GM12878 (cell line): ENCODE results near the gene CAMTA1. TPM values are rescaled to one million over a fixed set of nuclear protein-coding genes. Genes with fewer than 3 reads are reported as not detected.

Source experiments
- ATAC-seq: fragments of 200-7000 bp; cut with Tn5 transposase; 3 replicates; pipeline ENCODE4 v1.9.1; 2020; ENCODE audit warnings: mild to moderate bottlenecking, moderate library complexity
- BruUV-seq: library from RNA; stranded (reverse); fragments of 400-500 nt; replicated peaks from 2 replicates; lab custom pipeline; 2021; lab: Mats Ljungman, UMichigan
- CTCF ChIA-PET: fragments of 300-600 bp; sonication (Branson Sonifier 250); formaldehyde crosslinking; extraction: SDS; loops from one replicate; lab custom pipeline; 2021; ENCODE audit warnings: inconsistent platforms; lab: Yijun Ruan, JAX
- POLR2A ChIA-PET: fragments of 350-600 bp; formaldehyde crosslinking; extraction: SDS; loops from one replicate; lab custom pipeline; 2021; ENCODE audit warnings: inconsistent platforms; lab: Charles Lee
- RAD21 ChIA-PET: fragments of 300-600 bp; sonication (Branson Sonifier 250); formaldehyde crosslinking; loops from one replicate; lab custom pipeline; 2023; ENCODE audit warnings: antibody characterized with exemption; ENCODE audit not compliant: unreplicated experiment; lab: Charles Lee
- SMC1A ChIA-PET: fragments of 300-600 bp; sonication (Branson Sonifier 250); formaldehyde crosslinking; loops from one replicate; lab custom pipeline; 2023; ENCODE audit not compliant: unreplicated experiment, uncharacterized antibody; lab: Charles Lee
- DNase-seq: peaks from one replicate; pipeline ENCODE4 v3.0.0-alpha.2; 2011; ENCODE audit warnings: low read depth, low spot score
- FAIRE-seq: peaks from 3 replicates; lab custom pipeline; 2011; peaks lifted over from hg19 to GRCh38; lab: Jason Lieb, UNC
- H2AFZ ChIP-seq: 2 replicates; pipeline ENCODE4 v1.6.0; 2011; ENCODE audit warnings: low read depth, low read length, control low read depth; ENCODE audit not compliant: control insufficient read depth
- H3K27ac ChIP-seq: 2 replicates; pipeline ENCODE4 v1.5.1; 2011; ENCODE audit warnings: control low read depth; ENCODE audit not compliant: control insufficient read depth, insufficient read depth
- H3K27me3 ChIP-seq, 2 experiments: replicated peaks in 1 of 2; 2 replicates each; pipeline versions ENCODE4 v1.6.0 to v1.6.1; 2011; ENCODE audit warnings: low read length in 1 of 2; ENCODE audit not compliant: control insufficient read depth in 2 of 2, insufficient read depth in 2 of 2
- H3K36me3 ChIP-seq, 2 experiments: 2 replicates each; pipeline ENCODE4 v1.5.1; 2011; ENCODE audit warnings: low read length in 1 of 2; ENCODE audit not compliant: control insufficient read depth in 2 of 2, insufficient read depth in 2 of 2
- H3K4me1 ChIP-seq: 2 replicates; pipeline ENCODE4 v1.6.1; 2011; ENCODE audit warnings: mild to moderate bottlenecking, low read length, moderate library complexity, mixed read lengths; ENCODE audit not compliant: control insufficient read depth, insufficient read depth
- H3K4me2 ChIP-seq: 2 replicates; pipeline ENCODE4 v1.6.0; 2011; ENCODE audit warnings: control low read depth; ENCODE audit not compliant: control insufficient read depth, insufficient read depth
- H3K4me3 ChIP-seq: fragments of 200-600 bp; sonication (generic); 2 replicates; pipeline ENCODE4 v1.5.1; 2016
- H3K79me2 ChIP-seq: 2 replicates; pipeline ENCODE4 v1.6.0; 2011; ENCODE audit warnings: low read length; ENCODE audit not compliant: control insufficient read depth, insufficient read depth
- H3K9ac ChIP-seq: 2 replicates; pipeline ENCODE4 v1.8.0; 2011; ENCODE audit warnings: low read length, control low read depth, mixed read lengths; ENCODE audit not compliant: control insufficient read depth, insufficient read depth
- H3K9me3 ChIP-seq: replicated peaks from 3 replicates; pipeline ENCODE4 v1.5.1; 2011; ENCODE audit warnings: mild to moderate bottlenecking, low read length; ENCODE audit not compliant: control insufficient read depth, insufficient read depth
- H4K20me1 ChIP-seq: 2 replicates; pipeline ENCODE4 v1.6.0; 2011; ENCODE audit not compliant: control insufficient read depth, insufficient read depth
- CBX5 ChIP-seq: sonication (generic); IDR thresholded peaks from 2 replicates; pipeline ENCODE4 v1.6.1; 2016; ENCODE audit warnings: low read depth, moderate library complexity, mild to moderate bottlenecking, inconsistent platforms
- CHD4 ChIP-seq: fragments of 200-600 bp; sonication (generic); IDR thresholded peaks from 2 replicates; pipeline ENCODE4 v1.6.1; 2016; ENCODE audit warnings: mild to moderate bottlenecking
- CUX1 ChIP-seq: IDR thresholded peaks from 2 replicates; pipeline ENCODE4 v1.6.1; 2012; ENCODE audit warnings: improper control_type of control experiment, low read depth, low read length; ENCODE audit not compliant: insufficient replicate concordance
- EGR1 ChIP-seq, 2 experiments: IDR thresholded peaks; 1 replicate in 1 of 2; 2 replicates in 1 of 2; pipeline ENCODE4 v1.6.1; 2011 to 2012; ENCODE audit warnings: low read depth in 2 of 2, low read length in 2 of 2, borderline replicate concordance in 1 of 2, mild to moderate bottlenecking in 1 of 2, moderate library complexity in 1 of 2
- JUNB ChIP-seq: IDR thresholded peaks from 2 replicates; pipeline ENCODE4 v1.6.1; 2016; ENCODE audit warnings: antibody characterized with exemption, mild to moderate bottlenecking
- MEF2B ChIP-seq: fragments of 450-650 bp; IDR thresholded peaks from 2 replicates; pipeline ENCODE4 v1.6.1; 2018; ENCODE audit warnings: mild to moderate bottlenecking, moderate library complexity; ENCODE audit not compliant: partially characterized antibody, poor library complexity, severe bottlenecking
- NR2C1 ChIP-seq: fragments of 450-650 bp; IDR thresholded peaks from 2 replicates; pipeline ENCODE4 v1.6.1; 2017; ENCODE audit warnings: antibody characterized with exemption, mild to moderate bottlenecking, moderate library complexity
- POU2F2 ChIP-seq: IDR thresholded peaks from 3 replicates; pipeline ENCODE4 v1.6.1; 2011; ENCODE audit warnings: low read depth, mild to moderate bottlenecking, low read length, borderline replicate concordance
- SREBF2 ChIP-seq: IDR thresholded peaks from 2 replicates; pipeline ENCODE4 v1.6.1; 2012; ENCODE audit warnings: mild to moderate bottlenecking, low read length
- TCF7 ChIP-seq: IDR thresholded peaks from 2 replicates; pipeline ENCODE4 v1.6.1; 2014; ENCODE audit warnings: antibody characterized with exemption, borderline replicate concordance
- ZBTB33 ChIP-seq: fragments of 450-650 bp; IDR thresholded peaks from 2 replicates; pipeline ENCODE4 v1.6.1; 2017; ENCODE audit warnings: mild to moderate bottlenecking
- ZNF207 ChIP-seq: fragments of 450-650 bp; IDR thresholded peaks from 2 replicates; pipeline ENCODE4 v1.6.1; 2014; ENCODE audit warnings: antibody characterized with exemption, mild to moderate bottlenecking, borderline replicate concordance
- WGBS: methylation state at CpG from one replicate; pipeline ENCODE4 v1.1.6; 2016; ENCODE audit warnings: low lambda C conversion rate; ENCODE audit not compliant: insufficient replicate concordance, insufficient coverage; ENCODE audit errors: missing lambda C conversion rate; 5-methylcytosine and 5-hydroxymethylcytosine counted together
- in situ Hi-C: fragments of 300-500 bp; cut with MboI; formaldehyde crosslinking; loops from 9 replicates; pipeline ENCODE4 v1.14.3; 2018; ENCODE audit warnings: mixed read lengths
- intact Hi-C: fragments of 100-400 bp; cut with micrococcal nuclease; formaldehyde crosslinking; loops from one replicate; pipeline ENCODE4 v1.14.2; 2022; ENCODE audit not compliant: unreplicated experiment
- polyA plus RNA-seq, 11 experiments: library from polyadenylated mRNA; depleted of rRNA in 4 of 11; unstranded in 6 of 11; stranded (reverse) in 5 of 11; fragments of >200 nt; fragmentation: Nextera tagmentation in 4 of 11; fragmentation: Illumina TruSeq in 1 of 11; extraction: Ambion mirVana in 4 of 11; extraction: Trizol in 1 of 11; gene quantifications; 1 replicate in 1 of 11; 2 replicates in 10 of 11; pipeline versions ENCODE4 v1.2.1 to v1.2.3, GENCODE V29; 2011 to 2016; ENCODE audit warnings: inconsistent platforms in 2 of 11, missing spikeins in 2 of 11, low read depth in 1 of 11
- total RNA-seq, 4 experiments: library from RNA; depleted of rRNA in 3 of 4; stranded (reverse); fragments of >200 nt in 3 of 4; fragmentation: Illumina TruSeq in 1 of 4; extraction: Trizol in 1 of 4; gene quantifications; 2 replicates each; pipeline versions ENCODE4 v1.2.1 to v1.2.3, GENCODE V29; 2013 to 2021
- TF ChIP-seq, protein P1 (sequence below): IDR thresholded peaks from 2 replicates; pipeline ENCODE4 v1.6.1; 2011; ENCODE audit warnings: mild to moderate bottlenecking, low read depth, low read length, moderate library complexity; ENCODE audit not compliant: insufficient replicate concordance

CAMTA1 gene
- total and polyA plus RNA-seq, 10 of the 15 experiments (the other 5 are each of a cell fraction or from before 2014, with no cell fraction given), result 37.7 to 148 (median 76.4) TPM

GRCh38 chr1:7227654-7228053 is 442.4 kb downstream of the CAMTA1 start:
- intact Hi-C loops (no loop called here), in situ Hi-C loops (no loop called here)
- Histone ChIP-seq H3K9me3 (no peaks in the 10 kb centered on the region), H3K4me2 (no peak overlapping the region), H3K9ac (no peak overlapping the region), H3K79me2 (no peaks in the 10 kb centered on the region), H3K4me1 (no peaks in the 10 kb centered on the region), H2AFZ (no peak overlapping the region), H3K27me3 (no peaks in the 10 kb centered on the region; a peak in 2 of 4 replicates), H3K36me3 (no peaks in the 10 kb centered on the region), H3K4me3 (no peak overlapping the region), H4K20me1 (no peaks in the 10 kb centered on the region), H3K27ac (no peak overlapping the region)
- FAIRE-seq (no peak), DNase-seq (no peak), ATAC-seq (no peak)
- ChIA-PET SMC1A (no interaction called here), RAD21 (no interaction called here), POLR2A (no interaction called here), CTCF (no interaction called here)
- WGBS, result 50% methylated on average over 5 of the region's 5 CpGs
- BruUV-seq, result no TSS peak
- TF ChIP-seq CHD4 (no peak), ZBTB33 (no peak), CBX5 (no peak), TCF7 (no peak), POU2F2 (no peak), JUNB (no peak), SREBF2 (no peak), EGR1 (IDR thresholded peaks at IDR 0.05; ENCODE audit: borderline replicate concordance in 1 of 2, low read depth in 2 of 2, low read length in 2 of 2) (no peak), NR2C1 (no peak), ZNF207 (no peak), MEF2B (no peak), CUX1 (no peak)
- TF ChIP-seq, protein P1, sequence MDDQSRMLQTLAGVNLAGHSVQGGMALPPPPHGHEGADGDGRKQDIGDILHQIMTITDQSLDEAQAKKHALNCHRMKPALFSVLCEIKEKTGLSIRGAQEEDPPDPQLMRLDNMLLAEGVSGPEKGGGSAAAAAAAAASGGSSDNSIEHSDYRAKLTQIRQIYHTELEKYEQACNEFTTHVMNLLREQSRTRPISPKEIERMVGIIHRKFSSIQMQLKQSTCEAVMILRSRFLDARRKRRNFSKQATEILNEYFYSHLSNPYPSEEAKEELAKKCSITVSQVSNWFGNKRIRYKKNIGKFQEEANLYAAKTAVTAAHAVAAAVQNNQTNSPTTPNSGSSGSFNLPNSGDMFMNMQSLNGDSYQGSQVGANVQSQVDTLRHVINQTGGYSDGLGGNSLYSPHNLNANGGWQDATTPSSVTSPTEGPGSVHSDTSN, result no peak
